Stimulated activated CD8-positive, alpha-beta memory T cell treated with anti-CD3 and anti-CD28 coated beads, Interleukin-7, amount 100 ng/mL, for 24 hours (primary cell): ENCODE results near the gene TNRC18.

ENCODE experiments used
- DNase-seq: peaks from one replicate; pipeline ENCODE4 v3.0.0-alpha.2; 2020; ENCODE audit warnings: low read depth

TNRC18 gene

GRCh38 chr7:5451391-5451790 is 27.8 kb upstream of the TNRC18 start:
- DNase-seq: no peak

- no peak for DNase-seq
Measured at GRCh38 chr7:5450549-5451327, 27.1 kb upstream of the TNRC18 start.

GRCh38 chr7:5448378-5449037 is 24.9 kb upstream of the TNRC18 start:
- no peak for DNase-seq

- no peak for DNase-seq
Measured at GRCh38 chr7:5445981-5446594, 22.5 kb upstream of the TNRC18 start.

- DNase-seq: no peak
Measured at GRCh38 chr7:5443678-5444077, 20.0 kb upstream of the TNRC18 start.

GRCh38 chr7:5442757-5443305 is 19.2 kb upstream of the TNRC18 start:
- DNase-seq: no peak

- DNase-seq: no peak
Measured at GRCh38 chr7:5441840-5442503, 18.3 kb upstream of the TNRC18 start.

GRCh38 chr7:5439572-5440496 is 16.2 kb upstream of the TNRC18 start:
- DNase-seq: no peak

GRCh38 chr7:5439209-5439571 is 15.6 kb upstream of the TNRC18 start:
- DNase-seq: no peak

- no peak for DNase-seq
Measured at GRCh38 chr7:5437987-5438386, 14.4 kb upstream of the TNRC18 start.

GRCh38 chr7:5437348-5437892 is 13.8 kb upstream of the TNRC18 start:
- no peak for DNase-seq

- DNase-seq: no peak
Measured at GRCh38 chr7:5436003-5436678, 12.5 kb upstream of the TNRC18 start.

GRCh38 chr7:5435291-5436002 is 11.8 kb upstream of the TNRC18 start:
- no peak for DNase-seq

GRCh38 chr7:5433181-5433580 is 9.5 kb upstream of the TNRC18 start:
- no peak for DNase-seq

GRCh38 chr7:5432691-5433090 is 9.1 kb upstream of the TNRC18 start:
- no peak for DNase-seq

- no peak for DNase-seq
Measured at GRCh38 chr7:5431560-5432015, 8.0 kb upstream of the TNRC18 start.

- DNase-seq: no peak
Measured at GRCh38 chr7:5430612-5430947, 6.9 kb upstream of the TNRC18 start.

GRCh38 chr7:5429857-5430611 is 6.4 kb upstream of the TNRC18 start:
- no peak for DNase-seq

GRCh38 chr7:5429253-5429856 is 5.7 kb upstream of the TNRC18 start:
- DNase-seq: no peak
